HEK293 (cell line): Measurements from ENCODE around the gene RASGRF2.

Experiments
- CTCF ChIP-seq: fragments of 450-650 bp; formaldehyde crosslinking; IDR thresholded peaks from 2 replicates; pipeline ENCODE4 v1.5.1; 2016; ENCODE audit warnings: missing biosample characterization, missing genetic modification characterization
- MEIS1 ChIP-seq: sonication (generic); formaldehyde crosslinking; IDR thresholded peaks from 2 replicates; pipeline ENCODE4 v1.8.1; 2022; ENCODE audit warnings: missing genetic modification reagents, mild to moderate bottlenecking, borderline replicate concordance
- REST ChIP-seq: fragments of 450-650 bp; formaldehyde crosslinking; IDR thresholded peaks from 2 replicates; pipeline ENCODE4 v1.5.1; 2016; ENCODE audit warnings: missing biosample characterization, missing genetic modification characterization
- ZBTB11 ChIP-seq: fragments of 450-650 bp; formaldehyde crosslinking; conservative IDR thresholded peaks from 2 replicates; pipeline ENCODE4 v1.5.1; 2016; ENCODE audit warnings: low read depth, missing biosample characterization, missing genetic modification characterization
- ZNF175 ChIP-seq: fragments of 450-650 bp; formaldehyde crosslinking; IDR thresholded peaks from 2 replicates; pipeline ENCODE4 v1.5.1; 2016; ENCODE audit warnings: missing biosample characterization, missing genetic modification characterization
- ZNF211 ChIP-seq: fragments of 450-650 bp; formaldehyde crosslinking; IDR thresholded peaks from 2 replicates; pipeline ENCODE4 v1.5.1; 2016; ENCODE audit warnings: low read depth, missing biosample characterization, missing genetic modification characterization
- ZNF335 ChIP-seq: fragments of 450-650 bp; formaldehyde crosslinking; conservative IDR thresholded peaks from 2 replicates; pipeline ENCODE4 v1.5.1; 2016; ENCODE audit warnings: missing biosample characterization, missing genetic modification characterization
- ZNF596 ChIP-seq: fragments of 450-650 bp; IDR thresholded peaks from 2 replicates; pipeline ENCODE4 v1.5.0; 2018; ENCODE audit warnings: missing biosample characterization, mild to moderate bottlenecking, missing genetic modification characterization, moderate library complexity
- ZNF623 ChIP-seq: fragments of 450-650 bp; formaldehyde crosslinking; IDR thresholded peaks from 2 replicates; pipeline ENCODE4 v1.5.1; 2016; ENCODE audit warnings: missing biosample characterization, missing genetic modification characterization
- ZNF777 ChIP-seq: fragments of 450-650 bp; formaldehyde crosslinking; IDR thresholded peaks from 2 replicates; pipeline ENCODE4 v1.5.1; 2017; ENCODE audit warnings: missing biosample characterization, missing genetic modification characterization, borderline replicate concordance
- ZNF837 ChIP-seq: fragments of 450-650 bp; formaldehyde crosslinking; IDR thresholded peaks from 2 replicates; pipeline ENCODE4 v1.5.1; 2016; ENCODE audit warnings: missing biosample characterization, missing genetic modification characterization

- TF ChIP-seq REST (tag by site-specific recombination), result no peak
- TF ChIP-seq ZNF837 (tag by site-specific recombination), result no peak
- no peak for TF ChIP-seq ZNF596 (tag by site-specific recombination)
- TF ChIP-seq CTCF (tag by site-specific recombination), result no peak
- TF ChIP-seq ZNF777, result no peak
- no peak for TF ChIP-seq ZBTB11 (tag by site-specific recombination)
- no peak for TF ChIP-seq ZNF211 (tag by site-specific recombination)
- no peak for TF ChIP-seq ZNF175 (tag by site-specific recombination)
- TF ChIP-seq MEIS1 (CRISPR knock-in tag), result no peak
- TF ChIP-seq ZNF335, result no peak
- TF ChIP-seq ZNF623 (tag by site-specific recombination), result no peak
Observed at GRCh38 chr5:81147886-81148571, 187.9 kb downstream of the RASGRF2 start.
